Osteocyte (in vitro differentiated cells): ENCODE results near the gene CTLA4. TPM values are rescaled to one million over a fixed set of nuclear protein-coding genes. Genes with fewer than 3 reads are reported as not detected.

Experiments
- DNase-seq: peaks from one replicate; pipeline ENCODE4 v3.0.0; 2021; ENCODE audit warnings: mixed read lengths; ENCODE audit not compliant: unreplicated experiment; ENCODE audit errors: extremely low spot score
- H3K27ac Mint-ChIP-seq: one replicate; pipeline ENCODE4 v1.8.0; 2021; ENCODE audit warnings: mild to moderate bottlenecking, mixed read lengths; ENCODE audit not compliant: unreplicated experiment
- H3K27me3 Mint-ChIP-seq: one replicate; pipeline ENCODE4 v1.8.0; 2021; ENCODE audit warnings: mixed read lengths; ENCODE audit not compliant: unreplicated experiment
- H3K36me3 Mint-ChIP-seq: one replicate; pipeline ENCODE4 v1.8.0; 2021; ENCODE audit warnings: mixed read lengths; ENCODE audit not compliant: unreplicated experiment
- H3K4me1 Mint-ChIP-seq: one replicate; pipeline ENCODE4 v1.8.0; 2021; ENCODE audit warnings: mixed read lengths; ENCODE audit not compliant: unreplicated experiment
- H3K4me3 Mint-ChIP-seq: one replicate; pipeline ENCODE4 v1.8.0; 2021; ENCODE audit warnings: mild to moderate bottlenecking, moderate library complexity, mixed read lengths; ENCODE audit not compliant: unreplicated experiment
- H3K9me3 Mint-ChIP-seq: one replicate; pipeline ENCODE4 v1.8.0; 2021; ENCODE audit warnings: mixed read lengths; ENCODE audit not compliant: unreplicated experiment
- total RNA-seq: library from RNA; stranded (reverse); gene quantifications from 2 replicates; pipeline ENCODE4 v1.2.1, GENCODE V29; 2021
- TF ChIP-seq, protein P1 (sequence below): fragments of 200-600 bp; sonication (generic); IDR thresholded peaks from 2 replicates; pipeline ENCODE4 v1.5.0; 2021; ENCODE audit warnings: antibody characterized with exemption, mild to moderate bottlenecking, moderate library complexity

The CTLA4 gene
- total RNA-seq, 1 donor from 2014 or later = not detected

DNA sequence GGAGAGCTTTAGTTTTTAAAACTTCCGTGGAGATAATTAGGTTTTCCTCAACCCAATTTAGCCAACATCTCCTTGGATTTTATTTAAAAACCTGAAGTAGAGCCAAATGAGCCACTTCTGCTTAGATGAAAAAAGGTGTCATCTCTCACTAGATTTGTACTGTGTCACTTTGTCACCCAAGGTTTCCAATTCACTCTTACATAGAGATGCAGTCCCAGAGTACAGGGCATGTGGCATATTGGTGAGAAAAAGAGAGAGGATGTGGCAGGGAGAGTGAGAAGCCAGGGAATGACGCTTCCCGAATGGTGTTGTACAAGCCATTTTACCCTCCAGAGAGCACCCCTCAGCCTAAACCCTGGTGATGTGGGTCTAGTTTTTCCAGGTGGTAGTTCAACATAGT is 44.4 kb upstream of the CTLA4 start:
- TF ChIP-seq, protein P1, sequence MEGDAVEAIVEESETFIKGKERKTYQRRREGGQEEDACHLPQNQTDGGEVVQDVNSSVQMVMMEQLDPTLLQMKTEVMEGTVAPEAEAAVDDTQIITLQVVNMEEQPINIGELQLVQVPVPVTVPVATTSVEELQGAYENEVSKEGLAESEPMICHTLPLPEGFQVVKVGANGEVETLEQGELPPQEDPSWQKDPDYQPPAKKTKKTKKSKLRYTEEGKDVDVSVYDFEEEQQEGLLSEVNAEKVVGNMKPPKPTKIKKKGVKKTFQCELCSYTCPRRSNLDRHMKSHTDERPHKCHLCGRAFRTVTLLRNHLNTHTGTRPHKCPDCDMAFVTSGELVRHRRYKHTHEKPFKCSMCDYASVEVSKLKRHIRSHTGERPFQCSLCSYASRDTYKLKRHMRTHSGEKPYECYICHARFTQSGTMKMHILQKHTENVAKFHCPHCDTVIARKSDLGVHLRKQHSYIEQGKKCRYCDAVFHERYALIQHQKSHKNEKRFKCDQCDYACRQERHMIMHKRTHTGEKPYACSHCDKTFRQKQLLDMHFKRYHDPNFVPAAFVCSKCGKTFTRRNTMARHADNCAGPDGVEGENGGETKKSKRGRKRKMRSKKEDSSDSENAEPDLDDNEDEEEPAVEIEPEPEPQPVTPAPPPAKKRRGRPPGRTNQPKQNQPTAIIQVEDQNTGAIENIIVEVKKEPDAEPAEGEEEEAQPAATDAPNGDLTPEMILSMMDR = no peak
- Mint-ChIP-seq H3K4me3 (no peak overlapping the region), H3K27ac (no peak overlapping the region), H3K27me3 (peaks cover 14% of the 10 kb centered on the region), H3K4me1 (no peaks in the 10 kb centered on the region), H3K36me3 (no peaks in the 10 kb centered on the region), H3K9me3 (no peaks in the 10 kb centered on the region)
- peak; percentile 21 for DNase-seq

DNA sequence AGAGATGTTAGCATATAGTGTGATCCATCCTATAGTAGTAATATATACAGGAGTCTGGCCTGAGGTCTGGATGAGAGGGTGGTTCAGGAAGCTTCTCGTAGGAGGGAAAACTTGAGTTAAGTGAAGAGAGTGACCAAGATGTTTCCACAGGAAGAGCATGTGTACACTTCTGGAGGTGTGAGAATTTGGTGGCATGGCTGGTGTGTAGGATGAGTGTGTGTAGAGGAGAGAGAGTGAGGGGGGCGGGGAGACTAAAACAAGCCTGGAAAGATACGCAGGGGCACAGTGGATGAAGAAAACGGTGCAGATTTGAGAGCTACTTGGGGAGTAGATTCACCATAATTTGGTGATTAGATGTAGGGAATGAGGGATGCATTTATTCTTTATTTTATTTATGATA is 43.5 kb upstream of the CTLA4 start:
- TF ChIP-seq, protein P1 = no peak
- no peak overlapping the region for H3K27ac Mint-ChIP-seq
- H3K4me3 Mint-ChIP-seq = no peak overlapping the region
- no peaks in the 10 kb centered on the region for H3K36me3 Mint-ChIP-seq
- no peaks in the 10 kb centered on the region for H3K4me1 Mint-ChIP-seq
- H3K9me3 Mint-ChIP-seq = no peaks in the 10 kb centered on the region
- H3K27me3 Mint-ChIP-seq = peaks cover 14% of the 10 kb centered on the region
- peak; percentile 8 for DNase-seq

DNA sequence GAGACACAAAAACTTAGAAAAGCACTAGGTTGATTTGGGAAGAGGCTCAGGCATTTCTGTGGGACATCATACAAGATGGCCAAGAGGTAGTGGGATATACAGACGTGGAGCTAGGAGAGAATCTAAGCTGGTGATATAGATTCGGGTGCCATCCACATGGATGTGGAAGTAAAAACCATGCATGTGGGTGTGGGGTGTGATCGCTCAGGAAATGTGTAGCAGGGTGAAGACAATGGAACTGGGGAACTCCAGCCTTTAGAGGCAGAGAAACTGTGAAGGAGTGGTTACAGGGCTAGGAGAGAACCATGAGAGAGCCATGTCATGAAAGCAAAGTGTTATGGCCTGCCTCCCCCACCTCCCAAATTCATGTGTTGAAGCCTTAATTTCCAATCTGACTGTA is 43.0 kb upstream of the CTLA4 start:
- H3K27me3 Mint-ChIP-seq = peaks cover 14% of the 10 kb centered on the region

DNA sequence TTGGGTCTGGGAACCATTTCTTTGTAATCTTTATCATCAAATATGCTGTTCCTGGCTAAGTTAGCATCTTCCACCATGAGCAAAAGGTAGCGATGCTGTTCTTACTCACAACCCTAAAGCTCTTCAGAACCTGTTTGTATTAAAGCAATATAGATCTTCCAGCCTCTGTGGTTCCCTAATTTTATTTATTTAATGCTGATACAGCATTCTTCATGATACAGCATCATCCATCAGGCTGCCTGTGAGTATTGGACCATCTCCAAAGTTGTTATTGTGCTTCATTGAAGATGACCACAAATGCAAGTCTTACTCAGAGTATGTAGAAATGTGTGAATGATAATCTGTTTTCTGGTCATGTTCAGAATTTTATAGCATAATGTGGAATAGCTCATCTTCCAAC is 40.9 kb upstream of the CTLA4 start:
- Mint-ChIP-seq H3K36me3 (no peaks in the 10 kb centered on the region), H3K4me3 (no peak overlapping the region), H3K4me1 (no peaks in the 10 kb centered on the region), H3K27ac (no peak overlapping the region), H3K9me3 (no peaks in the 10 kb centered on the region), H3K27me3 (peaks cover 14% of the 10 kb centered on the region)
- no peak for DNase-seq
- TF ChIP-seq, protein P1 = no peak

More for the DNA sequence above, 43.0 kb upstream of the CTLA4 start:
- Mint-ChIP-seq H3K36me3 (no peaks in the 10 kb centered on the region), H3K9me3 (no peaks in the 10 kb centered on the region), H3K27ac (no peak overlapping the region), H3K4me3 (no peak overlapping the region), H3K4me1 (no peaks in the 10 kb centered on the region)
- peak; percentile 13 for DNase-seq
- TF ChIP-seq, protein P1 = no peak

DNA sequence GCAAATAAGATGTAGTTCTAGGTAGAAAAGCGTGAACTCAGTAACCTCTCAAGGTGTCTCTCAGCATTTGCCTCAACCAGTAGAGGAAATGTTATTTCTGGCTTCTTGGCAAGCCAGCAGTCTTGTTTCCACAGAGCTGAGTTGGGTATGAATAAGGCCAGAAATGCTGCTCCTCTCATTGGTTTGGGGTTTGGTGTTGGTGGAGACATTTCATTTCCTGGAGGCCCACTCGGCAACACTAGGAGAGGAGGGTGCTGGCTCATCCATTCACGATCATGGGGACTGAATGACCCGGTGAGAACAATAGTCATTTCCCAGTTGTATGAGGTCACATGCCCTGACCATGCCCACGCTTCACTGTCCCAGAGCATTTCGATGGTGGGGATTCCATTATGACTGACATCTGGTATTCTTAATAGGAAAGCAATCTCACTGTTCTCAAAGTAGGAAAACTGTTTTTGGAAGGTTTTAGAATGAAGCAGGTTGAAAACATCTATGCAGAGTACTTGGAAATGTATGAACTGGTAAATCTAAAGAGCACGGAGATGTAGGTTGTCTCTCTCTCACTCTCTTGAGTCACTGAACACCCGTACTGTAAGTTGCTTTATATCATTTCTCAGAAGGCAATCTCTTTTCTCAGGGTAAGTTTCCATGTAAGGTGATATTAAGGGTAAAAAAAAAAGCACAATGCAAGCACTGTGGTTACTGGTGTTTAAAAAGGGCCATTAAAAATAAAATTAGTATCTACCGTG is 37.1 kb upstream of the CTLA4 start:
- Mint-ChIP-seq H3K27me3 (peaks cover 9% of the 10 kb centered on the region), H3K4me3 (no peak overlapping the region), H3K36me3 (no peaks in the 10 kb centered on the region), H3K9me3 (no peaks in the 10 kb centered on the region), H3K27ac (no peak overlapping the region), H3K4me1 (no peaks in the 10 kb centered on the region)
- DNase-seq = no peak
- TF ChIP-seq, protein P1 = no peak
